BE2C (cell line): ENCODE data around the gene EPB41L1.

ENCODE experiments used
- DNase-seq: peaks from one replicate; pipeline ENCODE4 v3.0.0-alpha.2; 2020
- H3K27me3 ChIP-seq: fragments of 250-450 bp; sonication (Bioruptor Pico); 2 replicates; pipeline ENCODE4 v1.5.1; 2020; ENCODE audit warnings: mild to moderate bottlenecking
- H3K36me3 ChIP-seq: fragments of 250-450 bp; sonication (Bioruptor Pico); 2 replicates; pipeline ENCODE4 v1.5.1; 2020; ENCODE audit warnings: mild to moderate bottlenecking
- H3K4me1 ChIP-seq: fragments of 250-450 bp; sonication (Bioruptor Pico); 2 replicates; pipeline ENCODE4 v1.5.1; 2020
- H3K4me3 ChIP-seq: 2 replicates; pipeline ENCODE4 v1.5.1; 2011; ENCODE audit warnings: low read depth, low read length
- H3K9me3 ChIP-seq: fragments of 250-450 bp; sonication (Bioruptor Pico); 2 replicates; pipeline ENCODE4 v1.5.1; 2020
- TF ChIP-seq, protein P1 (sequence below): IDR thresholded peaks from 2 replicates; pipeline ENCODE4 v1.5.1; 2012; ENCODE audit warnings: mild to moderate bottlenecking, low read depth, low read length

EPB41L1 gene

DNA sequence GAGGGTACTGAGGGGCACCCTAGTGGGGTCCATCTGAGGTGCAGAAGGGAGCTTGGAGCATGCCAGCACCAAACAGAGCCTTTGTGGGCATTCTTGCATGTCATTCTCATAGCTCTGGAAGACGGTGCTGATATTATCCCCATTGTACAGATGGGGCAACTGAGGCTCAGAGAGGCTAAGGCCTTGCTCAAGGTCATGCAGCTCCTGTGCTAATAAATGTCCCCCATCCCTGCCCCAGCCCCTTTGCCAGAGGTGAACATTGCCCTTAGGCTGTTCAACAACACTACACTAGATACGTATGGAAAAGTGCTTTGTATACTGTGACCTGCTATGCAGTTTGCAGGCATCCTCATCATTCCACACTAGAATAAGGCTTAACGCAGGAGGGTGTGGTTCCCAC is 5.5 kb upstream of the EPB41L1 start:
- no peak overlapping the region for H3K4me3 ChIP-seq
- H3K4me1 ChIP-seq: peaks cover 15% of the 10 kb centered on the region
- no peaks in the 10 kb centered on the region for H3K36me3 ChIP-seq
- H3K9me3 ChIP-seq: no peaks in the 10 kb centered on the region
- no peaks in the 10 kb centered on the region for H3K27me3 ChIP-seq
- DNase-seq: no peak
- TF ChIP-seq, protein P1, sequence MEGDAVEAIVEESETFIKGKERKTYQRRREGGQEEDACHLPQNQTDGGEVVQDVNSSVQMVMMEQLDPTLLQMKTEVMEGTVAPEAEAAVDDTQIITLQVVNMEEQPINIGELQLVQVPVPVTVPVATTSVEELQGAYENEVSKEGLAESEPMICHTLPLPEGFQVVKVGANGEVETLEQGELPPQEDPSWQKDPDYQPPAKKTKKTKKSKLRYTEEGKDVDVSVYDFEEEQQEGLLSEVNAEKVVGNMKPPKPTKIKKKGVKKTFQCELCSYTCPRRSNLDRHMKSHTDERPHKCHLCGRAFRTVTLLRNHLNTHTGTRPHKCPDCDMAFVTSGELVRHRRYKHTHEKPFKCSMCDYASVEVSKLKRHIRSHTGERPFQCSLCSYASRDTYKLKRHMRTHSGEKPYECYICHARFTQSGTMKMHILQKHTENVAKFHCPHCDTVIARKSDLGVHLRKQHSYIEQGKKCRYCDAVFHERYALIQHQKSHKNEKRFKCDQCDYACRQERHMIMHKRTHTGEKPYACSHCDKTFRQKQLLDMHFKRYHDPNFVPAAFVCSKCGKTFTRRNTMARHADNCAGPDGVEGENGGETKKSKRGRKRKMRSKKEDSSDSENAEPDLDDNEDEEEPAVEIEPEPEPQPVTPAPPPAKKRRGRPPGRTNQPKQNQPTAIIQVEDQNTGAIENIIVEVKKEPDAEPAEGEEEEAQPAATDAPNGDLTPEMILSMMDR: no peak

DNA sequence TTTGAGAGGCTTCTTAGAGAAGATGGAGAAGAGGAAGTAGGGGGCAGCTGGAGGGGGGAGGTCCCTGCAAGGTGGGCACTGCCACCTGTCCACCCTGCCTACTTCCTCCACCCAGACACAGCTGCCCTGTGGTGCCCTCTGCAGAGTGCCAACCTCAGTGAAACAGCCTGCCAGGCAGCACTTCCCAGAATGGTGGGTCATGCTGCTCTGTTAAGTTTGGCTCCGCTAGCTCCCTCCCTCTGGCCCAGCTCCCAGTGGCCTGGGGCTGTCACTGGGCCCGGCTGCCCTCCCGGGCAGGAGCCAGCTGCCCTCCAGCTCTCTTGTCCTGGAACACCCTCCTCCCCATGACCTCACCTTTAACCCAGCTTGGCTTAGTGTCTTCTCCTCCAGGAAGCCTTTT is 5.1 kb upstream of the EPB41L1 start:
- Histone ChIP-seq H3K9me3 (no peaks in the 10 kb centered on the region), H3K4me1 (peaks cover 15% of the 10 kb centered on the region), H3K27me3 (no peaks in the 10 kb centered on the region), H3K4me3 (no peak overlapping the region), H3K36me3 (no peaks in the 10 kb centered on the region)
- TF ChIP-seq, protein P1: no peak
- DNase-seq: no peak

DNA sequence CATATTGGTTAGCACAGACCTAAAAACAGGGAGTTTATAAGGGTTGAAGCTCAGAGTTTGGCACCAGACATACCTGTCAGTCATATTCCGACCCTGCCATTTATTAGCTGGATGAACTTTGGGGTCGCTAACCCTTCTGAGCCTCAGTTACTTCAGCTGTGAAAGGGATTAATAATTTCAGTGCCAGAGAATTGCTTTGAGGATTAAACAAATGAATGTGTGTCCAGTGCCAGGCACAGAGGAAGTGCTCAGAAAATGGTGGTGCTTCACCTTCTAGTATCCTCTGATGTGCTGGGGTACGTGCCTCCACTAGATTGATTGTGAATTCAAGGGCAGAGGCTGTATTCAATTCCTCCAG is 4.1 kb upstream of the EPB41L1 start:
- no peak for DNase-seq
- Histone ChIP-seq H3K4me3 (no peak overlapping the region), H3K4me1 (peaks cover 15% of the 10 kb centered on the region), H3K36me3 (no peaks in the 10 kb centered on the region), H3K27me3 (no peaks in the 10 kb centered on the region), H3K9me3 (no peaks in the 10 kb centered on the region)
- TF ChIP-seq, protein P1: no peak

DNA sequence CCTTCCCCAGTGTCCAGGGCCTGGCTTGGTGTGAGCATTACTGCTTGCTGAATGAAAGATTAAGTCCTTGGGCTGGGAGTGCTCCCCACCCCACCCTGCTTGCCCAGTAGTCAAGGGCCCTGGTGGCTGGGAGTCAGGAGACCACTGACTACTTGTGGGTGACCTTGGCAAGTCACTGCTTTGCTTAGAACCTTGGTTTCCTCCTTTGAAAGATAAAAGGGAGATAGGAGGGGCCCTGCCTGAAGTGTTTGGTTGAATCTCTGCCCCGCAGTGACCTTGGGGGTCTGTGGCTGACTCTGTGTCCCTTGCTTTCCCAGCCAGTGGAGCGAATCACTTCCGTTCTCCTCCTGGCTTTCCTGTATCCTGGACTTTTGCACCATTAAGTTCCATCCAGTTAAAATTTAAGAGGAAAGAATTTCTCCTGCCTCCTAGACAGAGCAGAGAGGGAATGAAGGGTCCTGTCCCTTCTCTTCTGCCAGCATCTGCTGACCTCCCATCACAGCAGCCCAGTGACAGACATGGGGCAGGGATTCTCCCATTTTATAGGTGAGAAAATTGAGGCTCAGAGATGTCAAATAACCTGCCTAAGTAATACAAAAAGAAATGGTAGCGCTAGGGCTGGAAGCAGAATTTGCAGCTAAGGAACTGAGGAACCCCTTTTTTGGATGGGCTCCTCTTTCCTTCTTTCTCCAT is 3.5 kb upstream of the EPB41L1 start:
- TF ChIP-seq, protein P1: no peak
- H3K4me3 ChIP-seq: no peak overlapping the region
- no peaks in the 10 kb centered on the region for H3K27me3 ChIP-seq
- DNase-seq: no peak
- H3K4me1 ChIP-seq: peaks cover 15% of the 10 kb centered on the region
- H3K36me3 ChIP-seq: no peaks in the 10 kb centered on the region
- no peaks in the 10 kb centered on the region for H3K9me3 ChIP-seq

DNA sequence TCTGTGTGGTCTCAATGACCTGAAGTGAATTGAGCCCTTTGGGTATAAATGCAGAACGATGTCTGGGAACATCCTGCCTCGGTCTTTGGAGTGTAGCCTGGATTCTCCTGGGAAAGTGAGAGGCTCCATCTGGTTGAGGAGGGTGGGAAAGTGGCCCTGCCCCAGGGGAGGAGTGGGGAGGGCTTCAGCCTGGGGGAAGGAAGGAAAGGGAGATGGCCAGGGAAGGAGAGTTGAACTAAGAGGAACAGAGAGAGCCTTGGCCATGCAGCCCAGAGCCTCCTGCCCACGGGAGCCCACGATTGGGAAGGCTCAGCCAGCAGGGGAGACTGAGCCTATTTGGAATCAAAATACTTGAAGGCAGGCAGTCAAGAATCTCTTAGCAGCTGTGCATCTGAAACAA is 2.3 kb upstream of the EPB41L1 start:
- Histone ChIP-seq H3K27me3 (no peaks in the 10 kb centered on the region), H3K9me3 (no peaks in the 10 kb centered on the region), H3K4me3 (no peak overlapping the region), H3K4me1 (peaks cover 21% of the 10 kb centered on the region), H3K36me3 (no peaks in the 10 kb centered on the region)
- TF ChIP-seq, protein P1: no peak
- peak; percentile 57 for DNase-seq

DNA sequence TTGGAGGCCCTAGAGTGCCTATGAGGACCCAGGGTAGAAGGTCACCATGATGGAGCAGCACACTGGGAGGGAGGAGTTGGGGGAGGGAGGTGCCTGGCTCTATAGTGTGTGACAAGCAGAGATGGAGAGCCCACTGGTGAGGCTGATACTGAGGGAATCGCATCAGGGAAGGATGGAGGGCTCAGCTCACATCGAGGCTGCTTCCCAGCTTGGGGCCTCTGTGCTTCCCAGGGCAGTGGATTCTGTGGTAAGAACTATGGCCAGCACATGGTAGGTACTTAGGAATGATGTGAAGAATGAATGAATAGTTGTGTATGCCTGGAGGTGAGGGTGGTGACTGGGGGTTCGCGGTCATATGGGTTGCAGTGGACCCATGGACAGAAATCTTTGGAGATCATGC is 1.3 kb upstream of the EPB41L1 start:
- Histone ChIP-seq H3K9me3 (no peaks in the 10 kb centered on the region), H3K4me3 (no peak overlapping the region), H3K4me1 (peaks cover 18% of the 10 kb centered on the region), H3K36me3 (no peaks in the 10 kb centered on the region), H3K27me3 (no peaks in the 10 kb centered on the region)
- DNase-seq: no peak
- TF ChIP-seq, protein P1: no peak
